GM19452 (cell line): ENCODE data around the gene TUBB4B.

Experiments used
- ATAC-seq: cut with Tn5 transposase; IDR thresholded peaks from one replicate; pipeline ENCODE4 v1.9.1; 2021; ENCODE audit not compliant: unreplicated experiment

The TUBB4B gene

DNA sequence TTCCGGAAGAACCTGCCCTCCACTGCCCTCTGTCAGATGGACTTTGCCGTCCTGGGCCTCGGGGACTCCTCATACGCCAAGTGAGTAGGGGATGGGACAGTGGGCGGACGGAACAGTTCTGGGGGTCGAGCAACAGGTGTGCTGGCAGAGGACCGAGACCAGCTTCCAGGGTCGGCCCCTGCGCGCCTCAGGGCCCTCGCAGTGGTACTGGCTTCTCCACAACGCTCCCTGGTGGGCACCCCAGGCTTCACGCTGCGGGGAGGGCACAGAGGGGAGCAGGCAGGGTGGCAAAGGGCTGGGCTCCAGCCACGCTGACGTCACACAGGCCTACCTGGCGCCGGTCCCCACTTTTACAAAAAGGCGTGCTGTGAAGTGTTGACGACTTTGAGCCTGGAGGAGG, 28.6 kb upstream of the TUBB4B start:
- ATAC-seq = no peak

DNA sequence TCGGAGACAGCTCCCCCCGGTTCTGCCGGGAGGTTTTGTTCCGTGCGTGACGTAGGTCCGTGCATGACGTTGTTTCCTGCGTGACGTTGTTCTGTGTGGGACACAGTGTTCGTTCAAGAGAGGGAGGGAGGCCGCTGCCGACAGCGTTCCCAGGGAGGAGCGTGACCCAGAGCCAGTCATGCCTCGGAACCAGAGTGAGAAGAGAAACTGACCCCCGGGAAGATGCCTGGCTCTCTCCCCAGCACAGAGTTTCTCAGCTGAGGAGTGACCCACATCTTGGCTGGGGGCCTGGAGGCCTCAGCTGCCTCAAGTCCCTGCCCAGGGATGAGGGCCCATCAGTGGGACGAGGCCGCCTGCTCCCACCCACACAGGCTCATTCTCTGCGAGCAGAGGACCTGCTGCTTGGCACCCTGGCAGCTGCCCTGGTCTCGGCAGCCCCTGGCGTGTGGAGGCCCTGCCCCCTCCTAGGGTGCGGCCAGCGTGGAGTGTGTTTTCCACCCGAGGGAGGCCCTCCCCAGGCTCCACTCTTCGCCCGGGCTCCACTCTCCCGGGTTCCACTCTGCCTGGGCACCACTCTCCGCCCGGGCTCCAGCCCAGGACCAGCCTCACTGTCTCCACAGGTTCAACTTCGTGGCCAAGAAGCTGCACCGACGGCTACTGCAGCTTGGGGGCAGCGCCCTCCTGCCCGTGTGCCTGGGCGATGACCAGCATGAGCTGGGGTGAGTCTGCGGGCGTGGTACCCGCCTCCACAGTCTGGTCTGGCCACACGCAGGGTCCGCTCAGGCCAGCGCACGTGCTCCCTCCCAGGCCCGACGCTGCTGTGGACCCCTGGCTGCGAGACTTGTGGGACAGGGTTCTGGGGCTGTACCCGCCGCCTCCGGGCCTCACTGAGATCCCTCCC, 27.7 kb upstream of the TUBB4B start:
- no peak for ATAC-seq

DNA sequence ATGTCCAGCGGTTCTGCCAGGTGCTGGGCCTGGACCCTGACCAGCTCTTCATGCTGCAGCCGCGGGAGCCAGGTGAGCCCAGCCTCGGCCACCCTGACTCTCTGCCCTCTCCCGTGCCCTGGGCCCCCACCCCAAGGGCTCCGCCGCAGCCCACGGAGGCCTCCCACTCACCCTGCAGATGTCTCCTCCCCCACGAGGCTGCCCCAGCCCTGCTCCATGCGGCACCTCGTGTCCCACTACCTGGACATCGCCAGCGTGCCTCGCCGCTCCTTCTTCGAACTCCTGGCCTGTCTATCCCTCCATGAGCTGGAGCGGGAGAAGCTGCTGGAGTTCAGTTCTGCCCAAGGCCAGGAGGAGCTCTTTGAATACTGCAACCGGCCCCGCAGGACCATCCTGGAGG, 26.5 kb upstream of the TUBB4B start:
- no peak for ATAC-seq

DNA sequence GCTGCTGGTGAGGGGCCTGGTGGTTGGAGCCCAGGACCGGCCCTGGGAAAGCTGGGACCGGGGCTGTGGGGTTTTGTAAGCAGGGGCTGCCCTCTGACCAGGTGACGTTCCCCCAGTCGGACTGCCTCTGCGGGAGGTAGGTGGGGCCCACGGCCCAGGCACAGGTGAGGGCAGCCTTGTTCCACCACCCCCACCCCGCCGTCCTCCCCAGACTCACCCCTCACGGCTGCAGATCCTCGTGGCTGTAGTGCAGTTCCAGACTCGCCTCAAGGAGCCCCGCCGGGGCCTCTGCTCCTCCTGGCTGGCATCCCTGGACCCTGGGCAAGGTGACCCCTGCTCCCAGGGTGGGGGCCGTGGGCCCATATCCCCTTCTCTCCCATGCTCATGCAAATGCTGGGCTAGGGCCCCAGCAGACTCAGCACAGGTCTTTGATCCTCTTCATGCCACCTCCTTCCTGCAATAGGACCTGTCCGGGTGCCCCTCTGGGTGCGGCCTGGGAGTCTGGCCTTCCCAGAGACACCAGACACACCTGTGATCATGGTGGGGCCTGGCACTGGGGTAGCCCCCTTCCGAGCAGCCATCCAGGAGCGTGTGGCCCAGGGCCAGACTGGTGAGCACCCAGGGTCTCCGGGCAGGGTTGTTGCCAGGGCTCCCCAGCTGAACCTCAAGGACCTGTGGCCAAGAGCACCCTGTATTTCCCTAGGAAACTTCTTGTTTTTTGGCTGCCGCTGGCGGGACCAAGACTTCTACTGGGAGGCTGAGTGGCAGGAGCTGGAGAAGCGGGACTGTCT, 25.7 kb upstream of the TUBB4B start:
- ATAC-seq = no peak

DNA sequence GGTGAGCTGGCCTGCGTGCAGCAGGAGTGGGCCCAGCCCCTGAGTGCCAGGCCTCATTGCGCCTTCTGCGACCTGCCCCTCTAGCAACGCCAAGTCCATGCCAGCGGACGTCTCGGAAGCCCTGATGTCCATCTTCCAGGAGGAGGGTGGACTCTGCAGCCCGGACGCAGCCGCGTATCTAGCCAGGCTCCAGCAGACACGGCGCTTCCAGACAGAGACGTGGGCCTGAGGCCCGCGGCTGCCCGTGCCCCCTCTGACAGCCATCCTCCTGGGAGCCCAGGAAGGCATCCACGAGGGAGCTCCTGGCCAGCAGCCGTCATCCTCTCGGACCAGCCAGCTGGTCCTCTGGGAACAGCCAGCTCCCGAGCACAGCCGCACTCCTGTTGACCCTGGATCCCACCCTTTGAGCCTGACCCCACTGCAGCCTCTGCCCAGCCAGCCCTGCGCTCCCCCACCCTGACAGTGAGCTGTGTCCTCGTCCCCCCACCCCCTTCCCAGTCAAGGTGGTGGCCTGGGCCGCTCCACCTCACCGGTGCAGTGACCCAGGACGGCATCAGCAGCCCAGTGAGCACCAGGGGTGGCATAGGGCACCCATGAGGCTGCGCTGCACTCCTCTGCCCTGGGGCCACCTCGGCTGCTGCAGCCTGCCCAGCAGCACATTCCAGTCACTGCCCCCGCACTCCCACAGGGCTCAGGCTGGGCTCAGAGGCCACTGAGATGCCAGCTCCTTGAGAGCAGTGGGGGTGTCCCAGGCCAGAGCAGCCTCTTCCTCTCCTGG, 24.7 kb upstream of the TUBB4B start:
- ATAC-seq = no peak

DNA sequence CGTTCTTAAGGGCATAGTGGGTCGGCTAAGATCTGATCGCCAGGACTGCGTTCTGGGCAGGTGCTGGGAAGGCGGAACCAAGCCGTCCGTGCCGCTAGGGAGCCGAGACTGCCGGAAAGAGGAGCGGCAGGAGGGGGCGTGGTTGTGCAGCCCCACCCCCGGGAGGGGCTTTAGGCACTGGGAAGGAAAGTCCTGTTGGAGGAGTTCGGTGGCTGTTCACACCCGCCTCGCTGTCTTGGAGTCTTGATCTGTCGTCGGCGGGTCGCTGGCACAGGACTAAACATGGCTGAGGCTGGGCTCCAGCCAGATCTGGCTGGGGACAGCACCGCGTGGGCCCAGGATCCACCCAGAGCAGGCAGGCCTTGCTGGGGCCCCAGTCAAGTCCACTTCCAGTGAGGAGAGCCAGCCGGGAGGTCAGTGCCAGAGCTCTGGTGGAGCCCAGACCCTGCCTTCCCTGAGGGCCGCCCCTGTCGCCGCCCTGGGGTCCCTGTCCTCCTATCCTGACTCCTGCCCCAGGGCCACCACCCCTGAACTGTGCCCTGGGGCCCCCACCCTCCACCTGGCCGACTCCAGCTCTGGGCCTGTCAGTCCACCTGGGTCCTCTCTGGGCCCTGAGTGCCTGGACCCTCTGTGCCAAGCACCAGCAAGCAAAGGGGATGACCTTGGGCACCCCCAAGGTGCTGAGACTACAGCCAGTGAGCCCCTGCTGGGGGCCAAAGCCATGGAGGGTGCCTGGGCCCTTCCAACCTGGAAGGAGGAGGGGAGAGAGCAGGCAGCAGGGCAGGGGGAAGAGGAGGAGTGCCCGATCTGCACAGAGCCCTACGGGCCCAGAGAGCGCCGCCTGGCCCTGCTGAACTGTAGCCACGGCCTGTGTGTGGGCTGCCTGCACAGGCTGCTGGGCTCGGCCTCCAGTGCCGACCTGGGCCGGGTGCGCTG, 23.5 kb upstream of the TUBB4B start:
- no peak for ATAC-seq

DNA sequence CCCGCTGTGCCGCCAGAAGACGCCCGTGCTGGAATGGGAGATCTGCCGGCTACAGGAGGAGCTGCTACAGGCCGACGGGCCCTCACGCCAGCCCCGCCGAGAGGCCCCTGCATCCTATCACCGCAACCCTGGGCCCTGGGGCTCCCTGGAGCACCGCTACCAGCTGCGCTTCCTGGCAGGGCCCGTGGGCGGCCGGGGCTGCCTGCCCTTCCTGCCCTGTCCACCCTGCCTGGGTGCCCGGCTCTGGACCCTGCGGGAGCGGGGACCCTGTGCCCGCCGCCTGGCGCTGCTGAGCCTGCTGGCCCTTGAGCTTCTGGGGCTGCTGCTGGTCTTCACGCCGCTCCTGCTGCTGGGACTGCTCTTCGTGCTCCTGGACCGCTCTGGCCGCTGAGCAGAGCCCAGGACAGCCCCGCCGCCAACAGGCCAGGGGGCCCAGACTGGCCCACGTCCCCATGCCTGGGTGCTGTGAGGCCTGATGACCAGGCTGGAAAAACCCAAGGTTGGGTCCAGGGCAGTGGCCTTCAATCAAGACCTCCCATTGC, 22.8 kb upstream of the TUBB4B start:
- ATAC-seq = no peak

DNA sequence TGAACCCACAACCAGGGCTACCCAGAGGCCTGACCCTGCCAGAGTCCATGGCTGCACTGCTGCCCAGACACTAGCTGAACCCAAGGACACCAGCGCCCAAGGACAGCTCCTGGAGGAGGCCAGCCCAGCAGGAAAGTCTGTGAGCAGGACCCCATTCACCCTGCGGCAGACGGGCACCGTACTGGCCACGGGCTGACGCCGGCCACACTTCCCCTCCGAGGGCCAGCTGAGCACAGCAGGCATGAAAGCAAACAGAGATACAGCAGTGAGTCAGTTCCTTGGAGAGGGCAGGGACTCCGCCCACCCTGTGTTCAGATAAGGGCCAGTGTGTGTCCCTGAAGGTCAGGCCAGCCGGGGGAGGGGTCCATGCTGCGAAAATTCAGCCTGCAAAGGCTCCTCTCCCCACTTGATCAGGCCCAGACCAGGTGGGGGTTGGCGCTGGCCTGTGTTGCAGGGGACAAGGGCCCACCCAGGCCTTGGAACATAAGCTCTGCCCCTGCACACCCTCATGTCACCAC, 22.3 kb upstream of the TUBB4B start:
- no peak for ATAC-seq

DNA sequence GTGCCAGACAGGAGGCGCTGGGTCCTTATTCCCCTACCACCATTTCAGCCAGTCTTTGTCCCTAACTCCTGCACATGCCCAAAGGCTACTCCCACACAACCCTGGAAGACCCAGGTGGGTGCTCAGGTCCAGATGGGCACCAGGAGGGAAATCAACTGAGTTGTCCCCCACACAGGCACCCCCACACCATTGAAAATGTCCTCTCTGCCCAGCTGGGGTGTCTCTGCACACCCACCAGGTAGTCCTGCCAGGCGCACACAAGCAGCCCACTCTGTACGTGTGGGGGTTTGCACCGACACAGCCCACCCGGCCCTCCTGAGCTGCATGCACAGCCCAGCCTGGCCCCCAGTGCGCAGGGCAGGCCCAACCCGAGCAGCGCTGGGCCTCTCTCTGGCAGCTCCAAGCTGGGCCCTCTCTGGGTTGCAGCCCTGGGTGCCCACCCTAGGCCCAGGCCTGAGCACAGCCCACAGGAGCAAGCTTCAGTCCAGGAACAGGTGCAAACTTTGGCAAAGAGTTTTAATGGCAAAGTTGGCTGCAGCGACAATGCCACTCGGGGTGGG, 21.2 kb upstream of the TUBB4B start:
- no peak for ATAC-seq

DNA sequence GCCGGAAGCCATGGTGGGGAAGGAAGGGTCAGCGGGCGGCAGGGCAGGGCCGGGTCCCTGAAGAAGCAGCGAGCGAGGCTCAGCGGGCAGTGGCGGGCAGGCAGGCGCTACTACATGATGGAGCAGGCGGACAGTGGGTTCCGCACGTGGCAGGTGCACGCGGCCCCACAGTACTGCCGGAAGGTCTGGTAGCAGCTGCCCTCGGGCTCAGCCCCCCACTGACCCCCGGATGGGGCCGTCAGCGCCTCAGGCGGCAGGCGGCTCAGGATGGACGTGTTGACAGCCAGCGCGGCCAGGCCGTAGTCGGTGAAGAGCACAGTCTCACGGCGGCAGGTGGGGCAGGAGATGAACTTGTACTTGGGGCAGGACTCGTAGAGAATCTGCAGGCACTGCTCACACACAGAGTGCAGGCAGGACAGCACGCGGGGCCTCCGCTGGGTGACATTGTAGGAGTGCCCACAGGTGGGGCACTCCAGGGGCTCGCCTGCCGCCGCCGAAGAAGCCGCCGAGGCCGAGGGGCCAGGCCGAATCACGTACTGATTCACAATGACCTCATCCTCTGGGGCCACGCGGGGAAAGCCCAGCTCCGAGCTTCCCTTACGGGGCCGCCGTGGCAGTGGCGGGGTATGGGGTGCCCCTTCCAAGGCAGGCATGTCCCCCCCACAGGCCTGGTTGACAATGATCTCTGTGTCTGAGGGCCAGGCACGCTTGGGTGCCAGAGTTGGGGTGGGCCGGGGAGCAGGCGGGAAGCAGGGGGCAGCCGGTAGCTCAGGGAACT, 20.6 kb upstream of the TUBB4B start:
- no peak for ATAC-seq

DNA sequence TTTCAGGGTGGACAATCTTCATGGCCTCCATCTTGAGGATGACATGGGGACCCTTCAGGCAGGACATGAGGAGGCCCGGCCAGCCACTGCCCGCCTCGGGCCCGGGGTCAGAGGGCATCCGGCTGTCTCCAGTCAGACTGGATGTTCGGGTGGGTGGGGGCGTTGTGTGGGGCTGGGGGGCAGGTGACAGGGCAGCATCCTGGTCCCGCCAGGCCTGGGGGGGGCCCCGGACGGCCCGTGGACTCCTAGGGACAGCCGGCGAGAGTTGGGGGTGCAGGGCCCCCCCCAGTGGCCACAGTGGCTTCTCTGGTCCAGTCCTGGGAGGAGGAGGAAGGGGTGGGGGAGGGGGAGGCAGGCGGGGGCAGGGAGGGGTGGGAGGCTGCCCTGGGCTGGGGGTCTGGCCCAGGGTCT, 20.0 kb upstream of the TUBB4B start:
- no peak for ATAC-seq

DNA sequence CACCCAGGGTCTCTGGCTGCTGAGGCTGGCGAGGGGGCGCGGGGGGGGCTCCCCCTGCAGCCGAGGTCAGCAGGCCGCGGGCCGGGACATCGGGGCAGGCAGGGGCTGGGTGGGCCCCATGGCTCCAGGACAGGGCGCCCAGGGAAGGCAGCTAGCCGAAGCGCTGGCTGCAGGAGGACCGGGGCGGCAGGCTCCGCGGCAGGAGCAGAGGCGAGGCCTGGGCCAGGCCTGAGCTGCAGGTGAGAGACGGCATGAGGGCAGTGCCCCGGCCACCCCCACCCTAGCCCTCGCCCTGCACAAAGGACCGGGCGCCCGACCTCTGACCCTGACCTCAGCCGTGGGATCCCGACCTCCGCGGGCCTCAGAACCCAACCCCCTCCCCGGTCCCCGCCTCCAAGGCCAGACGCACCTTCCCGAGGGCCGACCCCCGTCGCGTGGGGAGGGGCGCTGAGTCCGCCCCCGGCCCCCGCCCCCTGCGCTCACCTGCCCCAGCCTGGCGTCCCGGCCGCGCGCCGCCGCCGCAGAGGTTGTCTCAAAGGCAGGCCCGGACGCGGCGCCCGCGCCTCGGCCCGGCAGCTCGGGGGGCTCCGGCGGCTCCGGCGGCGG, 19.5 kb upstream of the TUBB4B start:
- ATAC-seq = no peak

DNA sequence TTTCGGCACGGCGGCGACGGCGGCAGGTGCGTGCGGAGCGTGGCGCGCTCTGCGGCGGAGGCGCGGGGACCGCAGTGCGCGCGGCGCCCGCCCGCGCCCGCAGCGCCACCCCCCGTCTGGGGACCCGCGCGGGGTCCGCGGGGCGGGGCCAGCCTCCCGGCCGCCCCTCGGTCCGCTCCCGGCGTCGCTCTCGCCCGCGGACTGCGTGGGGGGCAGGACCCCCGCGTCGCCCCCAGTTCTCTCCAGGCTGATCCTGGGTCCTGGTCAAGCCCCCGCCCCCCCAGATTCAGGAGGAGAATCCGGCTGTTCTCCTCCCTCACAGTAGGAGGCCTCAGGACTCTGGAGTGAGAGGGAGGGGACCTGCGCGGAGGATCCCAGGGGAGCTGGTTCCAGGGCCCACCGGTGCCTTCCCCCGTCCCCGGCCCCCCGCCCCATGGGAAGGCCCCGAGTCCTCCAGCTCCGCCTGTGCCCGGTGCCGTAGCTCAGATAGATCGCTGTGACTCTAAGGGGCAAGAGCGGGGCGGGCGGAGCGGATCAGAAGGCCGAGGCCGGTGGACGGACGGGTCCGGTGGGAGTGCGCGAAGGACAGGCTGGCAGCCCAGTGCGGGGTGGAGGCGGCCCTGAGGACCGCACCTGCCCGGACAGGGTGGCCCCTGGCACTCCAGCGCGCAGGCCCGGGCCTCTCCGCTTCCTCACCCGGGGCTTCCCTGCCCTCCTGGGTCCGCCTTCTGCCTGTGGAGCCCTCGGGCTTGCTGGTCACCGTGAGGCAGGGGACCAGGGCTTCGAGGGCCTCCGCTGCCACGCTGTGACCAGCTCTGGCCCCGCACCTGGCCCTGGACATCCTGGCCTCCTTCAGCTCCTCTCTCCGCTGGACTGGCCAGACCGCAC, 18.7 kb upstream of the TUBB4B start, which contains the start of gene RNF208:
Gene RNF208 (minus strand): TSS at position 51 of the 888 bp plus-strand sequence. CDS start 1,028 bp downstream, outside the sequence.
- peak; percentile 1 for ATAC-seq

DNA sequence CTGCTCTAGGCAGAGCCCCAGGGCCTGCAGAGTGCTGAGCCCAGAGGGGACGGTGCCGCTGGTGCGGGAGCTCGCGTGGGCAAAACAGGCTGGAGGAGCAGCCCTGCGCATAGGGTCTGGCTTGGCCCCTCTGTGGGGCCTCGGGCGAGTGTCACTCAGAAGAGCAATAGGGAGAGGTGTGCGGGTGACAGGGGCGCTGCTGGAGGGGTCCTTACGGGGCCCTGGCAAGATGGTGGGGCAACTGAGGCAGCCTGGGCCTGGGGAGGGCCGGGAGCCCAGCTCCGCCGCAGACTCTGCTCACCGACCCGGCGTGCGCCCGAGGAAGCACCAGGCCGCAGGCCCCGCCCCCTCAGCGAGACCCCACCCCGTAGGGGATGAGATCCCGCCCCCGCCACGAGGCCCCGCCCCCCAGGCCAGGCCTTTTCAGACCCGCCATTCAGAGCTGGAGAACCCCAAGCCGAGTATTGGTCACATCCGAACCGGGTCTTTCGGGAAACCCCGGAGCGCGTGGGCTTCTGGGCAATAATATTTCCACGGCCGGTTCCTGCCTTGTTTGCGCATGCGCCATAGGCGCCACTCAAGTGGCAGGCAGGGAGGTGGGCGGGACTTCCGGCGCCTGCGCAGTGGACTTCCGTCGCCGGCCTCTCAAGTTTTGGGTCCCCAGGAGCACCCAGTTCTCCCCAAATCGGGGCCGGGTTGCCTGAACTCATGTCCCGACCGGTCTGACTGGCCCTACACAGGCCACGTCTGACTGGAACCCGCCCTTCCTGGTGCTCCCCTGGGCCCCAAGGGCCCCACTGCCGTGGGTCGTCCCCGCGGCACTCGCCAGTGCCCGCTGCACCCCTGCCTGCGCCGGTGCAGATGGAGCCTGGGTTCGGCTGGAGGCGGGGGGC, 17.8 kb upstream of the TUBB4B start:
- peak; percentile 62 for ATAC-seq

DNA sequence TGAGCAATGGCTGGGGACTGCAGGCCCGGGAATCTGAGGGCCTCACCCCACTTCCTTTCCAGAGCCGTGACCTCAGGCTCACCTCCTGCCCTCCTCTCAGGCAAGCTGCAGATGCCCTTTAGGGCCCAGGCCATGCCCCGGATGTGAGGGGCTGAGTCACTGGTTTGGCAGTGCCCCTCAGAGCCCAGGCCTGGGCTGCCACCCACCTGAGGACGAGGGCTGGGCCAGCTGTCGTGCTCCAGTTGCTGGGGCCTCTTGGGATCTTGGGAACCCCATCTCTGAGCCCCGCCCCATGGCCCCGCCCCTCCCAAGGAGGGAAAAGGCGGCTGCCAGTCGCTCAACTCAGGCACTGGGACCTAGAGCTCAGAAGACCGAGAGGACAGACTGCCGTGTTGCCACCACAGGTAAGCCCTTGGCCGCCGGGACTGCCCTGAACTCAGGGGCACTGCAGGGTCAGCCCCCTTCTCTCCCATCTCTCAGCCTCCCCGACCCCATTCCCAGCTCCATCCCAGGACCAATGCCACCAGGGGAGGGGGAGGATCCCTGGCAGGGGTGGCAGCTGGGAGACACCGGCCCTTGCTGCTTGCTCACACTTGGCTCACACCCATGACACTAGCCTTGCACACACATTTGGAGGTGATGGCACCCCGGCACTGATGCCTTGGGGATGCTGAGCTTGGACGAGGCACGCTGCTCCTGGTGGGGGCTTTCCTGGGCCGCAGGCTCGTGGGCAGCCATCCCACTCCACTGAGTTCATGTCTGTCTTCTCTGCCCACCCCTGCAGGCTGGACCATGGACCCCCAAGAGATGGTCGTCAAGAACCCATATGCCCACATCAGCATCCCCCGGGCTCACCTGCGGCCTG, 16.0 kb upstream of the TUBB4B start, which contains the start of gene CYSRT1:
Gene CYSRT1 (plus strand): TSS at position 345 of the 865 bp plus-strand sequence. CDS start 448 bp downstream, at position 793.
- no peak for ATAC-seq
